GM12878 (cell line): ENCODE results near the gene PDGFD. TPM values are rescaled to one million over a fixed set of nuclear protein-coding genes. Genes with fewer than 3 reads are reported as not detected.
A peak's percentile ranks its signal among the peaks of the same experiment; 100 is the strongest.

Experiments used
- EZH2 ChIP-seq: IDR thresholded peaks from 2 replicates; pipeline ENCODE4 v1.6.1; 2012; ENCODE audit warnings: low read depth, mild to moderate bottlenecking, control low read depth, inconsistent platforms, low read length, borderline replicate concordance; ENCODE audit not compliant: control insufficient read depth
- GATAD2B ChIP-seq: fragments of 450-650 bp; conservative IDR thresholded peaks from 2 replicates; pipeline ENCODE4 v1.6.1; 2017; ENCODE audit warnings: low read depth, mild to moderate bottlenecking, moderate library complexity
- JUNB ChIP-seq: IDR thresholded peaks from 2 replicates; pipeline ENCODE4 v1.6.1; 2016; ENCODE audit warnings: antibody characterized with exemption, mild to moderate bottlenecking
- KAT2A ChIP-seq: conservative IDR thresholded peaks from 2 replicates; pipeline ENCODE4 v1.6.1; 2011; ENCODE audit warnings: low read depth, low read length; ENCODE audit not compliant: control insufficient read depth
- KDM1A ChIP-seq: fragments of 200-600 bp; sonication (generic); IDR thresholded peaks from 2 replicates; pipeline ENCODE4 v1.6.1; 2016; ENCODE audit warnings: borderline replicate concordance
- MXI1 ChIP-seq: fragments of 150-350 bp; IDR thresholded peaks from 2 replicates; pipeline ENCODE4 v1.6.1; 2011; ENCODE audit warnings: low read depth, mild to moderate bottlenecking, inconsistent platforms, low read length, improper control_type of control experiment
- NFYB ChIP-seq: IDR thresholded peaks from 2 replicates; pipeline ENCODE4 v1.6.1; 2011; ENCODE audit warnings: low read depth, mild to moderate bottlenecking, low read length, improper control_type of control experiment, moderate library complexity; ENCODE audit not compliant: insufficient read depth
- NR2C2 ChIP-seq: IDR thresholded peaks from 2 replicates; pipeline ENCODE4 v1.6.1; 2011; ENCODE audit warnings: borderline replicate concordance, low read depth; ENCODE audit not compliant: control insufficient read depth, insufficient read length
- SMAD5 ChIP-seq: IDR thresholded peaks from 2 replicates; pipeline ENCODE4 v1.6.1; 2016; ENCODE audit warnings: antibody characterized with exemption, low read depth
- SP1 ChIP-seq: IDR thresholded peaks from one replicate; pipeline ENCODE4 v1.6.1; 2011; ENCODE audit warnings: low read depth, low read length
- TARDBP ChIP-seq: IDR thresholded peaks from 2 replicates; pipeline ENCODE4 v1.6.1; 2016; ENCODE audit warnings: borderline replicate concordance
- ZNF274 ChIP-seq: IDR thresholded peaks from one replicate; pipeline ENCODE4 v1.8.0; 2011; ENCODE audit not compliant: insufficient read length, insufficient read depth
- ZSCAN29 ChIP-seq: fragments of 450-650 bp; IDR thresholded peaks from 2 replicates; pipeline ENCODE4 v1.6.1; 2017; ENCODE audit warnings: mild to moderate bottlenecking, moderate library complexity
- polyA plus RNA-seq, 11 experiments: library from polyadenylated mRNA; depleted of rRNA in 4 of 11; unstranded in 6 of 11; stranded (reverse) in 5 of 11; fragments of >200 nt; fragmentation: Nextera tagmentation in 4 of 11; fragmentation: Illumina TruSeq in 1 of 11; extraction: Ambion mirVana in 4 of 11; extraction: Trizol in 1 of 11; gene quantifications; 1 replicate in 1 of 11; 2 replicates in 10 of 11; pipeline versions ENCODE4 v1.2.1 to v1.2.3, GENCODE V29; 2011 to 2016; ENCODE audit warnings: inconsistent platforms in 2 of 11, missing spikeins in 2 of 11, low read depth in 1 of 11
- total RNA-seq, 4 experiments: library from RNA; depleted of rRNA in 3 of 4; stranded (reverse); fragments of >200 nt in 3 of 4; fragmentation: Illumina TruSeq in 1 of 4; extraction: Trizol in 1 of 4; gene quantifications; 2 replicates each; pipeline versions ENCODE4 v1.2.1 to v1.2.3, GENCODE V29; 2013 to 2021
- TF ChIP-seq, protein P1 (sequence below): fragments of 450-650 bp; IDR thresholded peaks from 2 replicates; pipeline ENCODE4 v1.6.1; 2016; ENCODE audit warnings: mild to moderate bottlenecking
- TF ChIP-seq, protein P2 (sequence below): fragments of 450-650 bp; IDR thresholded peaks from 2 replicates; pipeline ENCODE4 v1.6.1; 2017; ENCODE audit warnings: mild to moderate bottlenecking, moderate library complexity
- TF ChIP-seq, protein P3 (sequence below): IDR thresholded peaks from 2 replicates; pipeline ENCODE4 v1.6.1; 2012; ENCODE audit warnings: low read length, inconsistent platforms
- TF ChIP-seq, protein P4 (sequence below): fragments of 450-650 bp; IDR thresholded peaks from 2 replicates; pipeline ENCODE4 v1.6.1; 2017; ENCODE audit warnings: low read depth, mild to moderate bottlenecking, moderate library complexity
- TF ChIP-seq, protein P5 (sequence below): IDR thresholded peaks from 2 replicates; pipeline ENCODE4 v1.6.1; 2011; ENCODE audit warnings: borderline replicate concordance, low read depth, mild to moderate bottlenecking, moderate library complexity, low read length; ENCODE audit not compliant: insufficient read depth, poor library complexity, severe bottlenecking
- TF ChIP-seq, protein P6 (sequence below): IDR thresholded peaks from 2 replicates; pipeline ENCODE4 v1.6.1; 2011; ENCODE audit warnings: low read depth, mild to moderate bottlenecking, low read length, moderate library complexity, borderline replicate concordance; ENCODE audit errors: extremely low read depth

Gene PDGFD
- total and polyA plus RNA-seq, 10 of the 15 experiments (the other 5 are each of a cell fraction or from before 2014, with no cell fraction given), result 0.05 to 0.13 TPM; not detected in 8

DNA sequence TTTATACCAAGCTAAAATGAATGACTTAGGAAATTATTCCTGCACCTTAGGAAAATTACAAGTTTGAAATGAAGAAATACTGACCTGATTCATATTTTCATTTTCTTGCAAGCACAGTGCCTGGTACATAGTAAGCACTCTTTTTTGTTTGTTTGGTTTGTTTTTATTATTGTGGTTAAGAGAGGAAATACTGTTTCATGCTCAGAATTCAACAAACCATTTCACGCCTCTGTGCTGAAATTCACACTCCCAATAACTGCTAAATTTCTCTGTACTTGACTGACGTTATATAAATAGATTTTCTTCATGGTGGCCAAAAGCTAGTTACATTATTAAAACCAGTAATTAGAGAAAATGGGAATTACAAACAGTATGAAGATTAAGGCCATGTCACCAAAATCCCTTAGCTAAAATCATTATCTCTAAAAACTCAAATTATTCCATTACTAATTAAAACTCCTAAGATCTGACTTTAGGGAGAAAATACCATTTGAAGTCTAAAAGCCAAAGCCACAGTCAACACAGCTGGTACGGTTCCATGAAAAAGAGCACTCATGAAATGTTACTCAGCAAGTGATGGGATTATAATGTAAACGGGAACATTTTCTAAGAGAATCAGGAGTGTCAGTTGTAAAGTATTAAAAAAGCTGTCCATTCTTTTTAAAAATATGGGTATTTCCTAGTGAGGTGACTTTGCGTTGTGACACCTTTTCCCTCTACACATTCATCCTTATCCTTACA, 205.3 kb downstream of the PDGFD start (continued):
- no peak for TF ChIP-seq SMAD5
- TF ChIP-seq, protein P1, sequence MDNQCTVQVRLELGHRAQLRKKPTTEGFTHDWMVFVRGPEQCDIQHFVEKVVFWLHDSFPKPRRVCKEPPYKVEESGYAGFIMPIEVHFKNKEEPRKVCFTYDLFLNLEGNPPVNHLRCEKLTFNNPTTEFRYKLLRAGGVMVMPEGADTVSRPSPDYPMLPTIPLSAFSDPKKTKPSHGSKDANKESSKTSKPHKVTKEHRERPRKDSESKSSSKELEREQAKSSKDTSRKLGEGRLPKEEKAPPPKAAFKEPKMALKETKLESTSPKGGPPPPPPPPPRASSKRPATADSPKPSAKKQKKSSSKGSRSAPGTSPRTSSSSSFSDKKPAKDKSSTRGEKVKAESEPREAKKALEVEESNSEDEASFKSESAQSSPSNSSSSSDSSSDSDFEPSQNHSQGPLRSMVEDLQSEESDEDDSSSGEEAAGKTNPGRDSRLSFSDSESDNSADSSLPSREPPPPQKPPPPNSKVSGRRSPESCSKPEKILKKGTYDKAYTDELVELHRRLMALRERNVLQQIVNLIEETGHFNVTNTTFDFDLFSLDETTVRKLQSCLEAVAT, result no peak
- TF ChIP-seq EZH2, result no peak
- TF ChIP-seq ZNF274, result no peak
- TF ChIP-seq, protein P2, sequence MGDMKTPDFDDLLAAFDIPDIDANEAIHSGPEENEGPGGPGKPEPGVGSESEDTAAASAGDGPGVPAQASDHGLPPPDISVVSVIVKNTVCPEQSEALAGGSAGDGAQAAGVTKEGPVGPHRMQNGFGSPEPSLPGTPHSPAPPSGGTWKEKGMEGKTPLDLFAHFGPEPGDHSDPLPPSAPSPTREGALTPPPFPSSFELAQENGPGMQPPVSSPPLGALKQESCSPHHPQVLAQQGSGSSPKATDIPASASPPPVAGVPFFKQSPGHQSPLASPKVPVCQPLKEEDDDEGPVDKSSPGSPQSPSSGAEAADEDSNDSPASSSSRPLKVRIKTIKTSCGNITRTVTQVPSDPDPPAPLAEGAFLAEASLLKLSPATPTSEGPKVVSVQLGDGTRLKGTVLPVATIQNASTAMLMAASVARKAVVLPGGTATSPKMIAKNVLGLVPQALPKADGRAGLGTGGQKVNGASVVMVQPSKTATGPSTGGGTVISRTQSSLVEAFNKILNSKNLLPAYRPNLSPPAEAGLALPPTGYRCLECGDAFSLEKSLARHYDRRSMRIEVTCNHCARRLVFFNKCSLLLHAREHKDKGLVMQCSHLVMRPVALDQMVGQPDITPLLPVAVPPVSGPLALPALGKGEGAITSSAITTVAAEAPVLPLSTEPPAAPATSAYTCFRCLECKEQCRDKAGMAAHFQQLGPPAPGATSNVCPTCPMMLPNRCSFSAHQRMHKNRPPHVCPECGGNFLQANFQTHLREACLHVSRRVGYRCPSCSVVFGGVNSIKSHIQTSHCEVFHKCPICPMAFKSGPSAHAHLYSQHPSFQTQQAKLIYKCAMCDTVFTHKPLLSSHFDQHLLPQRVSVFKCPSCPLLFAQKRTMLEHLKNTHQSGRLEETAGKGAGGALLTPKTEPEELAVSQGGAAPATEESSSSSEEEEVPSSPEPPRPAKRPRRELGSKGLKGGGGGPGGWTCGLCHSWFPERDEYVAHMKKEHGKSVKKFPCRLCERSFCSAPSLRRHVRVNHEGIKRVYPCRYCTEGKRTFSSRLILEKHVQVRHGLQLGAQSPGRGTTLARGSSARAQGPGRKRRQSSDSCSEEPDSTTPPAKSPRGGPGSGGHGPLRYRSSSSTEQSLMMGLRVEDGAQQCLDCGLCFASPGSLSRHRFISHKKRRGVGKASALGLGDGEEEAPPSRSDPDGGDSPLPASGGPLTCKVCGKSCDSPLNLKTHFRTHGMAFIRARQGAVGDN, result no peak
- no peak for TF ChIP-seq SP1
- TF ChIP-seq, protein P3, sequence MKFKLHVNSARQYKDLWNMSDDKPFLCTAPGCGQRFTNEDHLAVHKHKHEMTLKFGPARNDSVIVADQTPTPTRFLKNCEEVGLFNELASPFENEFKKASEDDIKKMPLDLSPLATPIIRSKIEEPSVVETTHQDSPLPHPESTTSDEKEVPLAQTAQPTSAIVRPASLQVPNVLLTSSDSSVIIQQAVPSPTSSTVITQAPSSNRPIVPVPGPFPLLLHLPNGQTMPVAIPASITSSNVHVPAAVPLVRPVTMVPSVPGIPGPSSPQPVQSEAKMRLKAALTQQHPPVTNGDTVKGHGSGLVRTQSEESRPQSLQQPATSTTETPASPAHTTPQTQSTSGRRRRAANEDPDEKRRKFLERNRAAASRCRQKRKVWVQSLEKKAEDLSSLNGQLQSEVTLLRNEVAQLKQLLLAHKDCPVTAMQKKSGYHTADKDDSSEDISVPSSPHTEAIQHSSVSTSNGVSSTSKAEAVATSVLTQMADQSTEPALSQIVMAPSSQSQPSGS, result peak; percentile 44; the same call in 1 of the 2 replicates
- no peak for TF ChIP-seq KAT2A
- no peak for TF ChIP-seq JUNB
- TF ChIP-seq MXI1, result peak; percentile 24; the same call in 1 of the 2 replicates
- TF ChIP-seq, protein P4, sequence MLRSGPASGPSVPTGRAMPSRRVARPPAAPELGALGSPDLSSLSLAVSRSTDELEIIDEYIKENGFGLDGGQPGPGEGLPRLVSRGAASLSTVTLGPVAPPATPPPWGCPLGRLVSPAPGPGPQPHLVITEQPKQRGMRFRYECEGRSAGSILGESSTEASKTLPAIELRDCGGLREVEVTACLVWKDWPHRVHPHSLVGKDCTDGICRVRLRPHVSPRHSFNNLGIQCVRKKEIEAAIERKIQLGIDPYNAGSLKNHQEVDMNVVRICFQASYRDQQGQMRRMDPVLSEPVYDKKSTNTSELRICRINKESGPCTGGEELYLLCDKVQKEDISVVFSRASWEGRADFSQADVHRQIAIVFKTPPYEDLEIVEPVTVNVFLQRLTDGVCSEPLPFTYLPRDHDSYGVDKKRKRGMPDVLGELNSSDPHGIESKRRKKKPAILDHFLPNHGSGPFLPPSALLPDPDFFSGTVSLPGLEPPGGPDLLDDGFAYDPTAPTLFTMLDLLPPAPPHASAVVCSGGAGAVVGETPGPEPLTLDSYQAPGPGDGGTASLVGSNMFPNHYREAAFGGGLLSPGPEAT, result no peak; the same call in 1 of the 2 replicates
- TF ChIP-seq, protein P5, sequence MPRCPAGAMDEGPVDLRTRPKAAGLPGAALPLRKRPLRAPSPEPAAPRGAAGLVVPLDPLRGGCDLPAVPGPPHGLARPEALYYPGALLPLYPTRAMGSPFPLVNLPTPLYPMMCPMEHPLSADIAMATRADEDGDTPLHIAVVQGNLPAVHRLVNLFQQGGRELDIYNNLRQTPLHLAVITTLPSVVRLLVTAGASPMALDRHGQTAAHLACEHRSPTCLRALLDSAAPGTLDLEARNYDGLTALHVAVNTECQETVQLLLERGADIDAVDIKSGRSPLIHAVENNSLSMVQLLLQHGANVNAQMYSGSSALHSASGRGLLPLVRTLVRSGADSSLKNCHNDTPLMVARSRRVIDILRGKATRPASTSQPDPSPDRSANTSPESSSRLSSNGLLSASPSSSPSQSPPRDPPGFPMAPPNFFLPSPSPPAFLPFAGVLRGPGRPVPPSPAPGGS, result no peak
- TF ChIP-seq NR2C2, result no peak
- TF ChIP-seq, protein P6, sequence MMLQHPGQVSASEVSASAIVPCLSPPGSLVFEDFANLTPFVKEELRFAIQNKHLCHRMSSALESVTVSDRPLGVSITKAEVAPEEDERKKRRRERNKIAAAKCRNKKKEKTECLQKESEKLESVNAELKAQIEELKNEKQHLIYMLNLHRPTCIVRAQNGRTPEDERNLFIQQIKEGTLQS, result no peak
- no peak for TF ChIP-seq KDM1A
- no peak for TF ChIP-seq TARDBP
- no peak for TF ChIP-seq GATAD2B
- no peak for TF ChIP-seq NFYB
- no peak for TF ChIP-seq ZSCAN29
